ENCODE results near the gene CCSER2. TPM values are rescaled to one million over a fixed set of nuclear protein-coding genes. Genes with fewer than 3 reads are reported as not detected.
"Not testable (repeated sequence)": the region's sequence is repeated elsewhere in the genome, so short reads cannot be mapped to it uniquely, and the experiment has no call there.

The CCSER2 gene
- total and polyA plus RNA-seq, 7 experiments from 2014 or later = 59.1 to 133 (median 93.4) TPM

DNA sequence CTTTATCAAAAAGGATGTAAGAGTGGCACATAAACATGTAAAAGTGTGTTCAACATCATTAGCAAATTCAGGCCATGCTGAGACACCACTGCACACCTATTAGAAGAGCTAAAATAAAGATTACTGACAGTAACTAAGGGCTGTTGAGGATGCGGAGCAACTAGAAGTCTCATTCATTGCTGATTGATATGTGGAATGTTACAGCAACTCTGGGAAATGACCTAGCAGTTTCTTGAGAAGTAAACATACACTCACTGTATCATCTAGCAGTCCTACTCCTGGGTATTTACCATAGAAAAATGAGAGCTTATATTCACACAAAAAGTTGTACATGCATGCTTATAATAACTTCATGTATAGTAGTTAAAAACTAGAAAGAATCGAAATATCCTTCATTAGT is 77.3 kb downstream of the CCSER2 start:
- Histone ChIP-seq H3K27me3 (ENCODE audit: control insufficient read depth in 2 of 2, insufficient read depth in 2 of 2, low read length in 2 of 2) (no peaks in the 10 kb centered on the region), H3K4me3 (ENCODE audit: low read length) (no peak overlapping the region), H3K27ac (ENCODE audit: low read depth, low read length) (no peak overlapping the region), H3K9me3 (ENCODE audit: control insufficient read depth in 2 of 3, low read length in 3 of 3) (no peaks in the 10 kb centered on the region), H3K4me1 (ENCODE audit: control insufficient read depth in 2 of 2, insufficient read depth in 2 of 2, low read length in 2 of 2) (peaks cover 0 to 4% of the 10 kb centered on the region in 2 donors), H3K36me3 (ENCODE audit: control insufficient read depth in 2 of 3, insufficient read depth in 3 of 3, low read length in 3 of 3) (no peaks in the 10 kb centered on the region)
- ATAC-seq = no peak
- intact Hi-C loops (cut with micrococcal nuclease) = no loop called here
- no peaks in the 10 kb centered on the region for H3K27me3 Mint-ChIP-seq
- no peak overlapping the region for H3K4me3 Mint-ChIP-seq
- peaks cover 3 to 15% (median 8%) of the 10 kb centered on the region in 11 donors for H3K9me3 Mint-ChIP-seq
- peaks cover 26 to 88% (median 71%) of the 10 kb centered on the region in 7 donors for H3K4me1 Mint-ChIP-seq
- CTCF ChIA-PET = no interaction called here
- POLR2A ChIA-PET = no interaction called here
- no peak for DNase-seq
- H3K36me3 Mint-ChIP-seq = peaks cover 21 to 73% (median 42%) of the 10 kb centered on the region in 5 donors
- peak overlapping the region in 2 of 9 donors; percentile 12 to 34 for H3K27ac Mint-ChIP-seq

DNA sequence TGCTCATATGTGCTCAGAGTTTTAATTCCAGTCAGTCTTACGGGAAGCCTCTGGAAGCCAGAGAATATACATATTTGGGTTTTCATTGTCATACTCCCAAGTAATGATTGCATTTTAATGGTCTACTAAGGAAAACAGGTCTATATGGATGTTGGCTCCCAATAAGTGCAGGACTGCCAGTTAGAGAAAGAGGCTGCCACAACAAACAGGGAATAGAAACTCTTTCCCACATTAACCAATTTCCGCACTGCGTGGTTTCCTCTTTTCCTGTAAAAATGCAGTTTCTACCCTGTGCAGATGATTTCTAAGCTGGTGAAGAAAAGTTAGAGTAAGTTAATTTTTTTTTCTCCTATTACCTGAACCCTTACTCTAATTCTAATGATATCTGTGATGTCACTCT is 78.2 kb downstream of the CCSER2 start:
- ATAC-seq = no peak
- DNase-seq = no peak
- ChIA-PET POLR2A (no interaction called here), CTCF (no interaction called here)
- Mint-ChIP-seq H3K4me3 (peak overlapping the region in 1 of 10 donors; percentile 32), H3K4me1 (peaks cover 22 to 89% (median 69%) of the 10 kb centered on the region in 7 donors), H3K27ac (peak overlapping the region in 2 of 9 donors; percentile 11 to 65), H3K9me3 (peaks cover 3 to 24% (median 12%) of the 10 kb centered on the region in 11 donors), H3K27me3 (no peaks in the 10 kb centered on the region), H3K36me3 (peaks cover 23 to 74% (median 44%) of the 10 kb centered on the region in 5 donors)
- Histone ChIP-seq H3K4me3 (ENCODE audit: low read length) (no peak overlapping the region), H3K27ac (ENCODE audit: low read depth, low read length) (no peak overlapping the region), H3K27me3 (ENCODE audit: control insufficient read depth in 2 of 2, insufficient read depth in 2 of 2, low read length in 2 of 2) (no peaks in the 10 kb centered on the region), H3K36me3 (ENCODE audit: control insufficient read depth in 2 of 3, insufficient read depth in 3 of 3, low read length in 3 of 3) (no peaks in the 10 kb centered on the region), H3K4me1 (ENCODE audit: control insufficient read depth in 2 of 2, insufficient read depth in 2 of 2, low read length in 2 of 2) (peaks cover 0 to 4% of the 10 kb centered on the region in 2 donors), H3K9me3 (ENCODE audit: control insufficient read depth in 2 of 3, low read length in 3 of 3) (no peaks in the 10 kb centered on the region)
- intact Hi-C loops (cut with micrococcal nuclease) = no loop called here

DNA sequence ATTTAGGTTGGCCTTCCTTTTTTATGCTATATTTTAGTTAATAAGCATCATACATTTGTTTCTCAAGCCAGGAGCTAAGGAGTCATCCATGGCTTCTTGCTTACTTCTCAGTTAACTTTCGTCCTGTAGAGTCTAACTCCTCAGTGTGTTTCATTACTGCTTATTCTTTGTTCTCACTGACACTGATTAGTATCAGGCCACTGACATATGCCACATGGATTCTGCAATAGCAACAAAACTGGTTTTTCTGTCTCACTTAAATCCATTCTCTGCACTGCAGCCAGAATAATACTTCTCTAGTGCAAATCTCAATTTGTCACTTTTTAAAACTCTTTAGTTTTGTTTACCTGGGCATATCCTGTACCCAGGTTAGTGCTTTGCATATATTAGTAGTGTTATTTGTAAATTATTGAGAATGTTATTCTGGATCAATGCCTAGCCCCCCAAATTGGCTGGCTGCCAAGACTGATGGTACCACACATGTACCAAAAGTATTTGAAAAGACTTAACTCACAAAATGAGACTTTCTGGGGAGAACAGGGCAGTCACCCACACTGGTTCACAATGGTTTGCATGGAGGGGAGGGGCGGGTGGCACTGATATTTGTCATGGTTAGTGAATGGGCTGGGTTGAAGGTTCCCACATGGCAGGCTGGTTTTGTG is 79.1 kb downstream of the CCSER2 start:
- intact Hi-C loops (cut with micrococcal nuclease) = no loop called here
- POLR2A ChIA-PET = no interaction called here
- no peaks in the 10 kb centered on the region for H3K27me3 Mint-ChIP-seq
- H3K4me1 ChIP-seq (ENCODE audit: control insufficient read depth in 2 of 2, insufficient read depth in 2 of 2, low read length in 2 of 2) = peaks cover 0 to 4% of the 10 kb centered on the region in 2 donors
- H3K9me3 Mint-ChIP-seq = peaks cover 3 to 34% (median 20%) of the 10 kb centered on the region in 11 donors
- DNase-seq (no peak), ATAC-seq (no peak)
- CTCF ChIA-PET = no interaction called here
- H3K36me3 ChIP-seq (ENCODE audit: control insufficient read depth in 2 of 3, insufficient read depth in 3 of 3, low read length in 3 of 3) = no peaks in the 10 kb centered on the region
- H3K27ac Mint-ChIP-seq = peak overlapping the region in 3 of 9 donors; percentile 16 to 32 (median 19)
- H3K4me3 Mint-ChIP-seq = no peak overlapping the region
- H3K27ac ChIP-seq (ENCODE audit: low read depth, low read length) = no peak overlapping the region
- peaks cover 20 to 87% (median 67%) of the 10 kb centered on the region in 7 donors for H3K4me1 Mint-ChIP-seq
- H3K36me3 Mint-ChIP-seq = peaks cover 25 to 74% (median 48%) of the 10 kb centered on the region in 5 donors
- peaks cover 0 to 7% (median 0%) of the 10 kb centered on the region in 3 experiments for H3K9me3 ChIP-seq (ENCODE audit: control insufficient read depth in 2 of 3, low read length in 3 of 3)
- H3K4me3 ChIP-seq (ENCODE audit: low read length) = no peak overlapping the region
- H3K27me3 ChIP-seq (ENCODE audit: control insufficient read depth in 2 of 2, insufficient read depth in 2 of 2, low read length in 2 of 2) = no peaks in the 10 kb centered on the region

DNA sequence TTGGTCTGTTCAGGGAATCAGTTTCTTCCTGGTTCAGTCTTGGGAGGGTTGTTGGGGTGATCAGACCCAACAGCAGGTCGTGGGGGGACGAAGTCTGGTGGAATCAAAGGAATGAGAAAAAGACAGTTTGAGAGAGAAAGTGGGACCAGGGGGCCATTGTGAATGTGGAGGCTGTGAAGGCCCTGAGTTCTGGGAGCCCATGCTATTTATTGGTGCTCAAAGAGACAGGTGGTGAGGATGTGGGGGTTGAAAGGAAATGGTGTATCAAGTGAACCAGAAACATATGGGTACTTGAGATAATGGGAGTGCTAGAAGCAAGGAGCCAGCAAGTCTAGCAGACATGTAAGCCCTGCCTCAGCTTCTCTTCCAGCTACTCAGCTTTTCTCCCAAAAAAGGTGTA is 84.1 kb downstream of the CCSER2 start:
- intact Hi-C loops (cut with micrococcal nuclease) = no loop called here
- ATAC-seq = no peak
- Histone ChIP-seq H3K27me3 (ENCODE audit: control insufficient read depth in 2 of 2, insufficient read depth in 2 of 2, low read length in 2 of 2) (no peaks in the 10 kb centered on the region), H3K4me3 (ENCODE audit: low read length) (no peak overlapping the region), H3K36me3 (ENCODE audit: control insufficient read depth in 2 of 3, insufficient read depth in 3 of 3, low read length in 3 of 3) (peaks cover 0 to 10% (median 1%) of the 10 kb centered on the region in 3 experiments), H3K27ac (ENCODE audit: low read depth, low read length) (no peak overlapping the region), H3K4me1 (ENCODE audit: control insufficient read depth in 2 of 2, insufficient read depth in 2 of 2, low read length in 2 of 2) (no peaks in the 10 kb centered on the region), H3K9me3 (ENCODE audit: control insufficient read depth in 2 of 3, low read length in 3 of 3) (peaks cover 0 to 20% (median 0%) of the 10 kb centered on the region in 3 experiments)
- H3K27ac Mint-ChIP-seq = peak overlapping the region in 1 of 9 donors; percentile 0
- H3K4me1 Mint-ChIP-seq = peaks cover 0 to 70% (median 59%) of the 10 kb centered on the region in 7 donors
- ChIA-PET POLR2A (no interaction called here), CTCF (no interaction called here)
- peaks cover 18 to 59% (median 42%) of the 10 kb centered on the region in 11 donors for H3K9me3 Mint-ChIP-seq
- peak overlapping the region in 5 of 10 donors; percentile 24 to 37 (median 31) for H3K4me3 Mint-ChIP-seq
- no peaks in the 10 kb centered on the region for H3K27me3 Mint-ChIP-seq
- no peak for DNase-seq
- peaks cover 33 to 87% (median 82%) of the 10 kb centered on the region in 5 donors for H3K36me3 Mint-ChIP-seq

DNA sequence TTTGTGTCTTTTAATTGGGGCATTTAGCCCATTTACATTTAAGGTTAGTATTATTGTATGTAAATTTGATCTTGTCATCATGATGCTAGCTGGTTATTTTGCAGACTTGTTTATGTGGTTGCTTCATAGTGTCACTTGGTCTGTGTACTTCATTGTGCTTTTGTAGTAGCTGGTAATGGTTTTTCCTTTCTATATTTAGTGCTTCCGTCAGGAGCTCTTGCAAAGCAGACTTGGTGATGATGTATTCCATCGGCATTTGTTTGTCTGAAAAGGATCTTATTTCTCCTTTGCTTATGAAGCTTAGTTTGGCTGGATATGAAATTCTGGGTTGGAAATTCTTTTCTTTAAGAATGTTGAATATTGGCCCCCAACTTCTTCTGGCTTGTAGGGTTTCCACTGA is 85.7 kb downstream of the CCSER2 start:
- Histone ChIP-seq H3K9me3 (ENCODE audit: control insufficient read depth in 2 of 3, low read length in 3 of 3) (peaks cover 0 to 20% (median 0%) of the 10 kb centered on the region in 3 experiments), H3K36me3 (ENCODE audit: control insufficient read depth in 2 of 3, insufficient read depth in 3 of 3, low read length in 3 of 3) (peaks cover 0 to 19% (median 12%) of the 10 kb centered on the region in 3 experiments)
- H3K27me3 ChIP-seq (ENCODE audit: control insufficient read depth in 2 of 2, insufficient read depth in 2 of 2, low read length in 2 of 2); intact Hi-C loops (cut with micrococcal nuclease); ATAC-seq; H3K27ac ChIP-seq (ENCODE audit: low read depth, low read length); H3K4me3 ChIP-seq (ENCODE audit: low read length); H3K27me3 Mint-ChIP-seq; H3K4me1 ChIP-seq (ENCODE audit: control insufficient read depth in 2 of 2, insufficient read depth in 2 of 2, low read length in 2 of 2); DNase-seq; POLR2A ChIA-PET: not testable (repeated sequence)
- Mint-ChIP-seq H3K27ac (peak overlapping the region in 1 of 9 donors; percentile 38), H3K4me3 (peak overlapping the region in 4 of 10 donors; percentile 8 to 51 (median 32)), H3K36me3 (peaks cover 29 to 91% (median 89%) of the 10 kb centered on the region in 5 donors), H3K4me1 (peaks cover 0 to 63% (median 49%) of the 10 kb centered on the region in 7 donors), H3K9me3 (peaks cover 18 to 61% (median 42%) of the 10 kb centered on the region in 11 donors)
- CTCF ChIA-PET = interaction anchor here (1.5 kb wide), 1 partner anchor 11 kb away, joined by 5 read pairs; no protein-coding TSS in a partner anchor

DNA sequence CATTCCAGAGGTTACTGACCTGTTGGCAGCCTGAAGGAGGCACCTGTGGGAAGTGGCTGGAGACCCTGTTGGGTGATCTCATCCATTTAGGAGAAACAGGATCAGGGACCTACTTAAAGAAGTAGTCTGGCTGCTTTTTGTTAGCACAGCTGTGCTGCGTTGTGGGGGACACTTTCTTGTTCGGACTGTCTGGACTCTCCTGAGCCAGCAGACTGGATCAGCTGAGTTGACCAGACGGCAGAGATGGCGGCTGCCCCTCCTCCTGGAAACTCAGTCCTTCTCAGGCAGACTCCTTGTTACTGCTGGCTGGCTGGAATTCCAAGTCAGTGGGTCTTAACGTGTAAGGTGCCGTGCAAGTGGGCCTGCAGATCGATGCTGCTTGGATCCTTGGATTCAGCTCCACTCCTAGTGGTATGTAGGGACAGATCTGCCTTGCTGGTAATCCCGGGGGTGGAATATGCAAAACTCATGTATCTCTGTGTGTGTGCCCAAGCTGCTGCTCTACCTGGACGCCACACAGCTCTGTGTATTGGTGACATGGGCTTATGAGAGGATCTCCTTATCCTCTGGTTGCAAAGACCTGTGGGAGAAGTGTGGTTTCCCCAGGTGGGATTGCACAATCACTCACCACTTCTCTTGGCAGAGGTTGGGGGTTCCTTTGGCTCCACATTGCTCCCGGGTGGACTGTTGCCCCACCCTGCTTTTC is 87.3 kb downstream of the CCSER2 start:
- Histone ChIP-seq H3K9me3 (ENCODE audit: control insufficient read depth in 2 of 3, low read length in 3 of 3) (peaks cover 0 to 24% (median 4%) of the 10 kb centered on the region in 3 experiments), H3K27ac (ENCODE audit: low read depth, low read length) (no peak overlapping the region), H3K4me1 (ENCODE audit: control insufficient read depth in 2 of 2, insufficient read depth in 2 of 2, low read length in 2 of 2) (no peaks in the 10 kb centered on the region), H3K4me3 (ENCODE audit: low read length) (no peak overlapping the region), H3K27me3 (ENCODE audit: control insufficient read depth in 2 of 2, insufficient read depth in 2 of 2, low read length in 2 of 2) (no peaks in the 10 kb centered on the region), H3K36me3 (ENCODE audit: control insufficient read depth in 2 of 3, insufficient read depth in 3 of 3, low read length in 3 of 3) (peaks cover 5 to 33% (median 12%) of the 10 kb centered on the region in 3 experiments)
- Mint-ChIP-seq H3K27ac (no peak overlapping the region), H3K4me3 (peak overlapping the region in 2 of 10 donors; percentile 4 to 36), H3K4me1 (peaks cover 0 to 60% (median 41%) of the 10 kb centered on the region in 7 donors), H3K27me3 (no peaks in the 10 kb centered on the region), H3K9me3 (peaks cover 22 to 64% (median 48%) of the 10 kb centered on the region in 11 donors), H3K36me3 (peaks cover 28 to 93% (median 91%) of the 10 kb centered on the region in 5 donors)
- no peak for DNase-seq
- intact Hi-C loops (cut with micrococcal nuclease) = no loop called here
- ChIA-PET CTCF (no interaction called here), POLR2A (no interaction called here)
- ATAC-seq = no peak
